ES-I3 (cell line): Measurements from ENCODE around the gene SEZ6.
"Not testable (repeated sequence)": the region's sequence is repeated elsewhere in the genome, so short reads cannot be mapped to it uniquely, and the experiment has no call there.

Experiments
- H3K36me3 ChIP-seq: 2 replicates; pipeline ENCODE4 v1.6.1; 2013; ENCODE audit warnings: mild to moderate bottlenecking, low read length, control low read depth, moderate library complexity; ENCODE audit not compliant: insufficient read depth
- H3K4me1 ChIP-seq: 2 replicates; pipeline ENCODE4 v1.6.1; 2013; ENCODE audit warnings: mild to moderate bottlenecking, control low read depth, low read length; ENCODE audit not compliant: insufficient read depth
- H3K9ac ChIP-seq: 2 replicates; pipeline ENCODE4 v1.6.1; 2013; ENCODE audit warnings: low read depth, mild to moderate bottlenecking, low read length, moderate library complexity
- H3K9me3 ChIP-seq: 2 replicates; pipeline ENCODE4 v1.6.1; 2013; ENCODE audit warnings: mild to moderate bottlenecking, low read length, moderate library complexity; ENCODE audit not compliant: control insufficient read depth, insufficient read depth

Gene SEZ6

DNA sequence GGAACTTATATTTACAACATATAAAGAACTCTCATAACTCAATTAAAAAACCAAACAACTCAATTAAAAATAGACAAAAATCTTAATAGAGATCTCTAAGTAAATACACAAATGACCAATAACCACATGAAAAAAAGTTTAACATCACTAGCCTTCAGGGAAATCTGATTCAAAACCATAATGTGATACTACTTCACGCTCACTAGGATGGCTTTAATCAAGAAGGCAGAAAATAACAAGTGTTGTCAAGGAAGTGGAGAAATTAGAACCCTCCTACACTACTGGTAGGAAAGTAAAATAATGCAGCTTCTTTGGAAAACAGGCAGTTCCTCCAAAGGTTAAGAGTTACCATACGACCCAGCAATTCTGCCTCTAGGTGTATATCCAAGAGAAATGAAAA lies 62.9 kb downstream of the SEZ6 start:
- peaks cover 28% of the 10 kb centered on the region for H3K4me1 ChIP-seq
- no peaks in the 10 kb centered on the region for H3K9me3 ChIP-seq
- H3K36me3 ChIP-seq = peaks cover 4% of the 10 kb centered on the region
- H3K9ac ChIP-seq = no peak overlapping the region

GRCh38 chr17:28941251-28941650 lies 64.6 kb downstream of the SEZ6 start:
- peaks cover 40% of the 10 kb centered on the region for H3K4me1 ChIP-seq
- H3K9ac ChIP-seq = no peak overlapping the region
- H3K36me3 ChIP-seq = peaks cover 4% of the 10 kb centered on the region
- no peaks in the 10 kb centered on the region for H3K9me3 ChIP-seq

DNA sequence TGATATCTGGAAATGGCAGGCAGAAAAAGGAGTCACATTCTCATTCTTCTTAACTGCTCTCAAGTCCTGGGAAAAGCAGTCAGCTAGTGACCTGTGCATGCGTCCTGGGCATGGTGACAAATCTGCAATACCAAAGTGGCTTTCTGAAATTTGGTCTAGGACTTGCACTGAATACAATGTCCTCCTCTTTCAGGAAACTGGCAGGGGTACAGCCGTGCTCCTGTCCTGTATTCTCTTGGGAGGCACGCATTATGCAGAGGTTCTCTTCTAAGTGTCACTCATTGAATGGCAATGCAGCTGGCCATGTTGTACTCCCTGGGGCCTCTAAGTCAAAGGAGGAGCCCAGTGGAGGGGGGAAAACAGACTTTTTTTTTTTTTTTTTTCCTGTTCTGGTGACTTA lies 65.2 kb downstream of the SEZ6 start:
- peaks cover 41% of the 10 kb centered on the region for H3K4me1 ChIP-seq
- H3K36me3 ChIP-seq = peaks cover 4% of the 10 kb centered on the region
- H3K9ac ChIP-seq = no peak overlapping the region
- no peaks in the 10 kb centered on the region for H3K9me3 ChIP-seq

DNA sequence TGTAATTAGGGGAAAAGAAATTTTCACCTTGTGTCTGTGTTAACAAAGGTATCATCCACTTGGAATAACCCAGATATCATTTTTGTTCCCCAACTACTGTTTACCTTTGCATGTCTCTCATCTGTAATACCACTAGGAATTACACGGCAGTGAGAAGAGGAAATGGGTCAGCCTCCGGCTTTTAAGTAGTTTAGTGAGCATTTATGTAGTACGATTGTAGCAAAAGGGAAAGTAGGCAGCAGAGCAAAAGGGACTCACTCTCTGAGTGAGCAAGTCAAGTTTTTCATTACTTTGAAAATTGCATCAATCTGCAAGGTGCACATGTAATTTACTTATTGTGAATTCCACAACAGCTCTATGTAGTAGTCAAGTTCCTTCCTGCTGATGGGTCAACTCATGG lies 65.7 kb downstream of the SEZ6 start:
- H3K9ac ChIP-seq = no peak overlapping the region
- H3K9me3 ChIP-seq = no peaks in the 10 kb centered on the region
- peaks cover 1% of the 10 kb centered on the region for H3K36me3 ChIP-seq
- peaks cover 41% of the 10 kb centered on the region for H3K4me1 ChIP-seq

DNA sequence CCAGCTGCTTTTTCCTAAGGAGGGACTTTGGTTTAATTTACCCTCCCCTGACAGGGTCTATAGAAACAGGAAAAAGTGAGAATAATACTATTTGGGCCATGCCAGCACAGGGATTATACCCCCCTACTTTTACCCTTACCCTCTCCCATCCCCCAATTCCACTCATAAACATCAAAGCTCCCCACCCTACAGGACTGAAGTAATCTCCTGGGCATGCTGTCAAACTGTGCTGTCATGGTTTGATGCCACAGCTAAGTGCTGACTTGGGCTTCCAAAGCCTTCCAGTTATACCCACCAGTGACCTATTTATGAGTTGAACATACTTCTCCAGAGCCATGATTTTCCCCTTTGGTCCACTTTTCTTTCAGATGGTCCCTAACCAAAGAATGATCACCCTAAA lies 67.3 kb downstream of the SEZ6 start:
- no peaks in the 10 kb centered on the region; the same call in none of the 2 replicates for H3K36me3 ChIP-seq
- H3K4me1 ChIP-seq = peaks cover 41% of the 10 kb centered on the region

DNA sequence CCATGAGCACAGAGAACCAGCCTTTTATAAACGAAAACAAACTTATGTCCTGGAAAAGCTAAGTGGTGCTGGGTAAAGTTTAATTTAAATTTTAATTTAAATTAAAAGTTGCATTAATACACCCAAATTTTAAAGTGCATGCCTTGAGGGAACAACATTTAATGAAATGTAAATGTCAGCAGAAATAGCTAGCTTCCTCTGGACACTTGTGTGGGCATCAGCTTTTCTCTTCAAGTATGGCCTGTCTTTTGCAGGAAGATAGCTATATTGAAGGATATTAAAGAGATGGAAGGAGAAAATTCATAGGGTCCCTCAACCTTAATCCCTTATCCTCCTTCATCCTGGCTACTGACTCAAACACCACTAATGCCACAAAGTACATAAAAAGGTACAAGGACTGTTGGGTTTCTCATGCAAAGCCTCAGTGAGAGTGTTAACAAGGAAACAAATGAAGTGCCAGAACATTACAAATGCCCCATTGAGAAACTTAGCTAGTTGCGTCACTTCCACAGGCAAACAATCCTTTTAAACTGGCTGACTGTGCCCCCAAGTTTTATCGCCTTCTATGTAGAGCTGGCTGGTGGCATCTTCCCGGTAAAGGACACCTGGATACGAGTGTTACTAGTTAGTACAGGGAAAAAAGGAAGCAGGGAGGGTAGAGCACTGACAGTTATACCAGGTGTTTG lies 68.6 kb downstream of the SEZ6 start:
- Histone ChIP-seq H3K36me3 (no peaks in the 10 kb centered on the region; the same call in 1 of the 2 replicates), H3K9me3 (no peaks in the 10 kb centered on the region), H3K9ac (no peak overlapping the region), H3K4me1 (peaks cover 41% of the 10 kb centered on the region)

More for the DNA sequence above, 67.3 kb downstream of the SEZ6 start:
- Histone ChIP-seq H3K9me3 (no peaks in the 10 kb centered on the region), H3K9ac (no peak overlapping the region)

DNA sequence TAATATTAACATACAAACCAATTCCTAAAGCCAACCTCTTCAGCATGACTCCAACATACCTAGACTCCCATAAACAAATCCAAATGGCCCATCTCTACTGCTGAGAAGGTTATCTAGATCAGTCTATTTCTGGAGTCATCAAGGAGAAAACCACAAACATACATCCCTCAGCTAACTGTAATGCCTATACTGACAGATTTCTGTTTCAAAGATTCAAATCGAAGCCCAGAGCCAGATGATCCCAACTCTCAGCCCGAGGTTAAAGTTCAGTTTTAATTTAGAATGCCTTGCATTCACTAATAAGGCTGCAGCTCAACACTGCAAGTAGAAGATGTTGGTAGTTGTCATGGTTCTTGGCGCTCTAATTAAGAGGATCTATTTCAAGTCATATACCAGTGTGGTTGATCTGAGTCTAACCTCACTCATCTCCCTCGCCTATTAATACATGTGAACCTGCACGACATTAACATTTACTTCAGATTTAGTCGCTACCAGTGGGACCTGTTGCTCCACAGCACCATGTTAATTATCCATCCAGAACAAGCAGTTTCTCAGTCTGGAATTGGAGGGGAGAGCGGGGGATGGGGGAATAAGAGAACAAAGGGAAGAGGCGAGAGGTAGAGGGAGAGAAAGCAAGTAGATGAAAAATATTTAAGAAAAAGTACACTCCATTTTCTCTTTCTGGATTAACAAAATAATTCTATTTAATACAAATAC lies 69.9 kb downstream of the SEZ6 start:
- Histone ChIP-seq H3K9me3 (no peaks in the 10 kb centered on the region), H3K9ac (no peak overlapping the region), H3K4me1 (peaks cover 36% of the 10 kb centered on the region), H3K36me3 (no peaks in the 10 kb centered on the region; the same call in 1 of the 2 replicates)

GRCh38 chr17:28934508-28934907 lies 71.3 kb downstream of the SEZ6 start:
- H3K4me1 ChIP-seq = peaks cover 25% of the 10 kb centered on the region
- not testable (repeated sequence) for H3K9me3 ChIP-seq, H3K36me3 ChIP-seq, H3K9ac ChIP-seq

DNA sequence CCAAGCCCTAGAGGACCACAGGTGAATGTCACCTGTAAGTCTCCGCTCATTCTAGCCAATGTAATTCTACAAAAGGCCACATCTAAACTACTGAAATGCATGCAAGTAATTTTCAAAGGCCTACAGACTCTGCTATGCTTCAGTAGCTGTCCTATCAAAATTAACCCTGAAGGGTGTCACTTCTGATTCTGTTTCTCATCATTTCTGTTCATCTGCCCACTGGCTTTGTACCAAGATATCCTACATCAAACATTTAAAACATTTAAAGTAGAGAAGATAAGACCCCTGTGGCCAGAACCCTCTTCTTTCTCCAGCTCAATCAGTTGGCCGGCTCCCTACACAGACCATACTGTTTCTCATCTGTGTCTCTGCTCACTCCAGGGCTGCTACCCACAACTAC lies 76.0 kb downstream of the SEZ6 start:
- H3K36me3 ChIP-seq = peaks cover 11% of the 10 kb centered on the region
- H3K9ac ChIP-seq = no peak overlapping the region
- no peaks in the 10 kb centered on the region for H3K9me3 ChIP-seq
- H3K4me1 ChIP-seq = no peaks in the 10 kb centered on the region

GRCh38 chr17:28928061-28928460 lies 77.8 kb downstream of the SEZ6 start:
- Histone ChIP-seq H3K36me3 (peaks cover 19% of the 10 kb centered on the region), H3K9ac (no peak overlapping the region), H3K9me3 (no peaks in the 10 kb centered on the region), H3K4me1 (no peaks in the 10 kb centered on the region)

DNA sequence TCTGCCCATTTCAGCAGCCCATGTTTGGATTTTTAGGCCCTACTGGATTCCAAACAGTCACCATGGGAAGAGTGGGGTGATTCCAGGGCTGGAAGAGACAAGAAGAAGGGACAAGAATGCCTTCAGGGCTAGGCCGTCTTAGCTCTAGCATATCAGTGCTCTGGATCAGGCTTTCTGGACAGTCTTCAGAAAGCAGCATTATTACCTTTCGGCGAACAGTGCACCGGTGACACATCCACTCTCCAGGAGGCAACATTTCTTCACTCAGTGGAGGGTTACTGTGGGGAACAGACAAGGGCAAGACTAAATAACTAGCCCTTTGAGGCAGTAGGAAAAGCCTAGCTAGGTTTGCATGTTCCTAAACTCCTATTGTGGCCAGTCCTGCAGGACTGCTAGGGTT lies 79.0 kb downstream of the SEZ6 start:
- H3K4me1 ChIP-seq = no peaks in the 10 kb centered on the region
- H3K36me3 ChIP-seq = peaks cover 24% of the 10 kb centered on the region
- H3K9ac ChIP-seq = no peak overlapping the region
- H3K9me3 ChIP-seq = no peaks in the 10 kb centered on the region

DNA sequence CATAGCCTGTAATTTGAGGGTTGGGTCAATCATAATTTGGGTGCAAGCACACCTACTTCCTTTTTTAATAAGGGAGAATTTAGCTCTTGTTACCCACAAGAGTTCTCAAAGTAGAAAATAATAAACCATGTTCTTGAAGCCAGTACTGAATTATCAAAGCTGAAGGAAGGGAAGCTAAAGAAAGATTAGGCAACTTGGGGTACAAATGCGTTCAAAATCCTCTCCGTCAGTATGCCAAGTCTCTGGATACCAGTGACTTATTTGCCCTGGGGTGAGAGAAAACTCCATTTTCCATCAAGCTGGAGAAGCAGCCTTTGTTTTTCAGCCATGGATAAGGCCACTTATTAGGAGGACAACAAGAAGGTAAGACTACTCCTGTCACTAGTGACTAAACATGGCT lies 79.5 kb downstream of the SEZ6 start:
- no peak overlapping the region for H3K9ac ChIP-seq
- H3K36me3 ChIP-seq = peaks cover 28% of the 10 kb centered on the region
- H3K4me1 ChIP-seq = no peaks in the 10 kb centered on the region
- H3K9me3 ChIP-seq = no peaks in the 10 kb centered on the region

GRCh38 chr17:28925912-28926365 lies 79.9 kb downstream of the SEZ6 start:
- H3K4me1 ChIP-seq = no peaks in the 10 kb centered on the region
- H3K36me3 ChIP-seq = peaks cover 32% of the 10 kb centered on the region
- H3K9me3 ChIP-seq = no peaks in the 10 kb centered on the region
- no peak overlapping the region for H3K9ac ChIP-seq

- H3K36me3 ChIP-seq = peaks cover 65% of the 10 kb centered on the region
These were observed 85.6 kb downstream of the SEZ6 start for GRCh38 chr17:28920201-28920600.

GRCh38 chr17:28918295-28918694 lies 87.5 kb downstream of the SEZ6 start:
- Histone ChIP-seq H3K4me1 (no peaks in the 10 kb centered on the region), H3K9ac (no peak overlapping the region), H3K36me3 (peaks cover 70% of the 10 kb centered on the region)

More at GRCh38 chr17:28920201-28920600, 85.6 kb downstream of the SEZ6 start:
- Histone ChIP-seq H3K9ac (no peak overlapping the region), H3K9me3 (no peaks in the 10 kb centered on the region), H3K4me1 (no peaks in the 10 kb centered on the region)

More at GRCh38 chr17:28918295-28918694, 87.5 kb downstream of the SEZ6 start:
- no peaks in the 10 kb centered on the region for H3K9me3 ChIP-seq
